Natural killer cell (primary cell): ENCODE data around the gene CFAP20. TPM values are rescaled to one million over a fixed set of nuclear protein-coding genes. Genes with fewer than 3 reads are reported as not detected.

Source experiments
- ATAC-seq, 3 donors: fragments of 150-1000 bp in 2 of 3; fragments of 200-7000 bp in 1 of 3; cut with Tn5 transposase; 1 replicate in 1 of 3; 2 replicates in 2 of 3; pipeline ENCODE4 v1.10.0; 2021; ENCODE audit warnings: mild to moderate bottlenecking in 2 of 3, moderate library complexity in 2 of 3
- DNase-seq, 2 donors: peaks; one replicate each; pipeline versions ENCODE4 v3.0.0 to v3.0.0-alpha.2; 2013 to 2021; ENCODE audit warnings: mixed read lengths in 1 of 2
- H3K27ac ChIP-seq: one replicate; pipeline ENCODE4 v1.5.1; 2013; ENCODE audit warnings: mild to moderate bottlenecking, low read length
- H3K27me3 ChIP-seq: one replicate; pipeline ENCODE4 v1.6.1; 2013; ENCODE audit warnings: low read length; ENCODE audit not compliant: control insufficient read depth, insufficient read depth
- H3K36me3 ChIP-seq: one replicate; pipeline ENCODE4 v1.6.1; 2013; ENCODE audit warnings: low read length; ENCODE audit not compliant: control insufficient read depth, insufficient read depth
- H3K4me1 ChIP-seq: one replicate; pipeline ENCODE4 v1.6.1; 2013; ENCODE audit warnings: low read length; ENCODE audit not compliant: control insufficient read depth, insufficient read depth
- H3K4me3 ChIP-seq: one replicate; pipeline ENCODE4 v1.5.1; 2013; ENCODE audit warnings: low read length
- H3K9me3 ChIP-seq: one replicate; pipeline ENCODE4 v1.6.1; 2013; ENCODE audit warnings: low read length; ENCODE audit not compliant: control insufficient read depth, insufficient read depth
- H3K27ac Mint-ChIP-seq, 2 donors: one replicate each; pipeline ENCODE4 v1.8.0; 2022; ENCODE audit warnings: mild to moderate bottlenecking in 2 of 2, mixed read lengths in 2 of 2, moderate library complexity in 1 of 2
- H3K27me3 Mint-ChIP-seq, 2 donors: one replicate each; pipeline ENCODE4 v1.8.0; 2022; ENCODE audit warnings: low read depth in 2 of 2, mixed read lengths in 2 of 2
- H3K36me3 Mint-ChIP-seq: one replicate; pipeline ENCODE4 v1.8.0; 2022; ENCODE audit warnings: mixed read lengths
- H3K4me1 Mint-ChIP-seq, 2 donors: one replicate each; pipeline ENCODE4 v1.8.0; 2022; ENCODE audit warnings: mixed read lengths in 2 of 2
- H3K4me3 Mint-ChIP-seq: one replicate; pipeline ENCODE4 v1.8.0; 2022; ENCODE audit warnings: mild to moderate bottlenecking, moderate library complexity, mixed read lengths
- H3K9me3 Mint-ChIP-seq, 2 donors: one replicate each; pipeline ENCODE4 v1.8.0; 2022; ENCODE audit warnings: mixed read lengths in 2 of 2
- WGBS: methylation state at CpG from one replicate; pipeline ENCODE4 v1.1.7; 2013; ENCODE audit warnings: missing lambda C conversion rate; ENCODE audit not compliant: insufficient coverage; 5-methylcytosine and 5-hydroxymethylcytosine counted together
- intact Hi-C: fragments of 100-400 bp; cut with micrococcal nuclease; formaldehyde crosslinking; loops from one replicate; pipeline ENCODE4 v1.14.2; 2022
- total RNA-seq, 4 donors: library from RNA; stranded (reverse); fragments of 120-200 nt in 1 of 4; gene quantifications; one replicate each; pipeline versions ENCODE4 v1.2.3 to v1.2.4, GENCODE V29; 2013 to 2022
- TF ChIP-seq, protein P1 (sequence below): fragments of 200-600 bp; IDR thresholded peaks from one replicate; pipeline ENCODE4 v1.8.0; 2022; ENCODE audit warnings: antibody characterized with exemption

CFAP20 gene
- total RNA-seq, 3 donors from 2014 or later (not counting 1 experiment from before 2014, with no cell fraction given) = 57.9 to 137 (median 64.7) TPM

GRCh38 chr16:58070585-58070984 lies 58.6 kb downstream of the CFAP20 start:
- no peaks in the 10 kb centered on the region for H3K4me1 Mint-ChIP-seq

More at GRCh38 chr16:58070585-58070984, 58.6 kb downstream of the CFAP20 start:
- no peaks in the 10 kb centered on the region for H3K36me3 Mint-ChIP-seq
- H3K27me3 Mint-ChIP-seq = no peaks in the 10 kb centered on the region
- H3K9me3 ChIP-seq = no peaks in the 10 kb centered on the region
- no peak for DNase-seq
- H3K27ac Mint-ChIP-seq = no peak overlapping the region
- no peak for ATAC-seq
- intact Hi-C loops = no loop called here
- no peaks in the 10 kb centered on the region for H3K9me3 Mint-ChIP-seq
- no peak overlapping the region for H3K27ac ChIP-seq
- no peak overlapping the region for H3K4me3 ChIP-seq
- WGBS = 96% methylated on average over 4 of the region's 4 CpGs
- no peaks in the 10 kb centered on the region for H3K36me3 ChIP-seq
- H3K4me3 Mint-ChIP-seq = no peak overlapping the region
- H3K27me3 ChIP-seq = no peaks in the 10 kb centered on the region
- H3K4me1 ChIP-seq = no peaks in the 10 kb centered on the region
- TF ChIP-seq, protein P1, sequence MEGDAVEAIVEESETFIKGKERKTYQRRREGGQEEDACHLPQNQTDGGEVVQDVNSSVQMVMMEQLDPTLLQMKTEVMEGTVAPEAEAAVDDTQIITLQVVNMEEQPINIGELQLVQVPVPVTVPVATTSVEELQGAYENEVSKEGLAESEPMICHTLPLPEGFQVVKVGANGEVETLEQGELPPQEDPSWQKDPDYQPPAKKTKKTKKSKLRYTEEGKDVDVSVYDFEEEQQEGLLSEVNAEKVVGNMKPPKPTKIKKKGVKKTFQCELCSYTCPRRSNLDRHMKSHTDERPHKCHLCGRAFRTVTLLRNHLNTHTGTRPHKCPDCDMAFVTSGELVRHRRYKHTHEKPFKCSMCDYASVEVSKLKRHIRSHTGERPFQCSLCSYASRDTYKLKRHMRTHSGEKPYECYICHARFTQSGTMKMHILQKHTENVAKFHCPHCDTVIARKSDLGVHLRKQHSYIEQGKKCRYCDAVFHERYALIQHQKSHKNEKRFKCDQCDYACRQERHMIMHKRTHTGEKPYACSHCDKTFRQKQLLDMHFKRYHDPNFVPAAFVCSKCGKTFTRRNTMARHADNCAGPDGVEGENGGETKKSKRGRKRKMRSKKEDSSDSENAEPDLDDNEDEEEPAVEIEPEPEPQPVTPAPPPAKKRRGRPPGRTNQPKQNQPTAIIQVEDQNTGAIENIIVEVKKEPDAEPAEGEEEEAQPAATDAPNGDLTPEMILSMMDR = no peak

Other genes with a start within 250 kb of the CFAP20 start
- gene CNGB1, start 158.3 kb downstream of the CFAP20 start, total RNA-seq = not detected
- gene ZNF319, start 128.7 kb downstream of the CFAP20 start, total RNA-seq = 10 to 100 TPM; 15.9 to 31.3 (median 29.3) TPM
- 10 to 100 TPM; 64.7 to 86.0 (median 84.8) TPM for gene USB1, start 128.0 kb downstream of the CFAP20 start, total RNA-seq
- under 1 TPM; 0.23 to 0.27 (median 0.24) TPM for gene MMP15, start 103.6 kb downstream of the CFAP20 start, total RNA-seq
- gene CSNK2A2, start 68.7 kb upstream of the CFAP20 start, total RNA-seq = 10 to 100 TPM; 53.2 to 61.1 (median 59.9) TPM
- gene PRSS54, start 165.6 kb upstream of the CFAP20 start, total RNA-seq = not detected